Kidney capillary endothelial cell (primary cell): ENCODE measurements around the gene ST6GALNAC3.
"Not testable (repeated sequence)": the region's sequence is repeated elsewhere in the genome, so short reads cannot be mapped to it uniquely, and the experiment has no call there.

Experiments used
- DNase-seq: peaks from one replicate; pipeline ENCODE4 v3.0.0-alpha.2; 2018; ENCODE audit warnings: low spot score

Gene ST6GALNAC3

GRCh38 chr1:76640092-76640491 is 565.5 kb downstream of the ST6GALNAC3 start:
- no peak for DNase-seq

- DNase-seq: no peak
Measured at GRCh38 chr1:76640723-76641122, 566.2 kb downstream of the ST6GALNAC3 start.

- DNase-seq: no peak
Measured at GRCh38 chr1:76644139-76644538, 569.6 kb downstream of the ST6GALNAC3 start.

- DNase-seq: not testable (repeated sequence)
Measured at GRCh38 chr1:76652860-76653259, 578.3 kb downstream of the ST6GALNAC3 start.

GRCh38 chr1:76657623-76658022 is 583.1 kb downstream of the ST6GALNAC3 start:
- no peak for DNase-seq

GRCh38 chr1:76659171-76659940 is 584.8 kb downstream of the ST6GALNAC3 start:
- DNase-seq: no peak

GRCh38 chr1:76661531-76661930 is 587.0 kb downstream of the ST6GALNAC3 start:
- DNase-seq: no peak

GRCh38 chr1:76666499-76666898 is 592.0 kb downstream of the ST6GALNAC3 start:
- no peak for DNase-seq

- no peak for DNase-seq
Measured at GRCh38 chr1:76668046-76668445, 593.5 kb downstream of the ST6GALNAC3 start.

GRCh38 chr1:76669131-76669530 is 594.6 kb downstream of the ST6GALNAC3 start:
- no peak for DNase-seq

- DNase-seq: no peak
Measured at GRCh38 chr1:76669624-76670315, 595.2 kb downstream of the ST6GALNAC3 start.

- DNase-seq: no peak
Measured at GRCh38 chr1:76674689-76675210, 600.2 kb downstream of the ST6GALNAC3 start.

- no peak for DNase-seq
Measured at GRCh38 chr1:76677416-76678405, 603.2 kb downstream of the ST6GALNAC3 start.

- DNase-seq: no peak
Measured at GRCh38 chr1:76679534-76680152, 605.1 kb downstream of the ST6GALNAC3 start.

GRCh38 chr1:76680651-76681050 is 606.1 kb downstream of the ST6GALNAC3 start:
- no peak for DNase-seq

GRCh38 chr1:76682138-76682537 is 607.6 kb downstream of the ST6GALNAC3 start:
- no peak for DNase-seq
